NCI-H187 treated with DMSO at 0.1 percent for 48 hours (cell line): ENCODE data around the gene RSPH6A.

Experiments
- DNase-seq: peaks from one replicate; lab custom pipeline; 2025; lab: John Stamatoyannopoulos, UW

Gene RSPH6A

GRCh38 chr19:45825263-45825605 is 10.1 kb upstream of the RSPH6A start:
- no peak for DNase-seq

GRCh38 chr19:45824531-45825262 is 9.6 kb upstream of the RSPH6A start:
- DNase-seq: no peak

- no peak for DNase-seq
These were observed 8.9 kb upstream of the RSPH6A start for GRCh38 chr19:45824041-45824471.

GRCh38 chr19:45823182-45823581 is 8.1 kb upstream of the RSPH6A start:
- DNase-seq: no peak

- DNase-seq: no peak
These were observed 7.6 kb upstream of the RSPH6A start for GRCh38 chr19:45822716-45823115.

GRCh38 chr19:45821570-45821969 is 6.5 kb upstream of the RSPH6A start:
- no peak for DNase-seq

GRCh38 chr19:45821103-45821521 is 6.0 kb upstream of the RSPH6A start:
- DNase-seq: no peak

- no peak for DNase-seq
These were observed 5.5 kb upstream of the RSPH6A start for GRCh38 chr19:45820413-45821102.

- no peak for DNase-seq
These were observed 4.7 kb upstream of the RSPH6A start for GRCh38 chr19:45819769-45820168.

- DNase-seq: no peak
These were observed 2.7 kb upstream of the RSPH6A start for GRCh38 chr19:45817725-45818301.

GRCh38 chr19:45817010-45817724 is 2.1 kb upstream of the RSPH6A start:
- DNase-seq: peak; percentile 70

GRCh38 chr19:45816236-45817009 is 1.3 kb upstream of the RSPH6A start:
- no peak for DNase-seq

- no peak for DNase-seq
These were observed 541 bp upstream of the RSPH6A start for GRCh38 chr19:45815481-45816216.

GRCh38 chr19:45814166-45814780 is 835 bp downstream of the RSPH6A start:
- no peak for DNase-seq

GRCh38 chr19:45812297-45812696 is 2.8 kb downstream of the RSPH6A start:
- DNase-seq: no peak

- peak; percentile 45 for DNase-seq
These were observed 5.4 kb downstream of the RSPH6A start for GRCh38 chr19:45809643-45810159.

GRCh38 chr19:45805719-45806118 is 9.4 kb downstream of the RSPH6A start:
- no peak for DNase-seq

GRCh38 chr19:45804959-45805230 is 10.2 kb downstream of the RSPH6A start:
- DNase-seq: no peak

GRCh38 chr19:45804140-45804958 is 10.8 kb downstream of the RSPH6A start:
- DNase-seq: no peak
